Naive thymus-derived CD4-positive, alpha-beta T cell (primary cell): ENCODE data around the gene NOSIP. TPM values are rescaled to one million over a fixed set of nuclear protein-coding genes. Genes with fewer than 3 reads are reported as not detected.

Source experiments
- ATAC-seq: fragments of 150-1000 bp; cut with Tn5 transposase; 2 replicates; pipeline ENCODE4 v1.10.0; 2021; ENCODE audit warnings: mild to moderate bottlenecking, moderate library complexity
- CTCF ChIA-PET: fragments of 350-600 bp; sonication (Branson Sonifier 250); formaldehyde crosslinking; loops from one replicate; lab custom pipeline; 2021; ENCODE audit warnings: antibody characterized with exemption; lab: Charles Lee
- POLR2A ChIA-PET: fragments of 350-600 bp; sonication (Branson Sonifier 250); formaldehyde crosslinking; loops from one replicate; lab custom pipeline; 2021; ENCODE audit warnings: antibody characterized with exemption, inconsistent platforms; lab: Charles Lee
- DNase-seq, 9 donors: peaks; one replicate each; pipeline versions ENCODE4 v3.0.0 to v3.0.0-alpha.2; 2020 to 2022; ENCODE audit warnings: mixed read lengths in 1 of 9
- H3K27ac ChIP-seq: one replicate; pipeline ENCODE4 v1.7.0; 2013; ENCODE audit warnings: mild to moderate bottlenecking, low read depth, low read length, moderate library complexity
- H3K27me3 ChIP-seq, 2 donors: one replicate each; pipeline ENCODE4 v1.7.0; 2013; ENCODE audit warnings: low read length in 2 of 2, mild to moderate bottlenecking in 2 of 2, moderate library complexity in 2 of 2; ENCODE audit not compliant: control insufficient read depth in 2 of 2, insufficient read depth in 2 of 2
- H3K36me3 ChIP-seq, 3 experiments: 1 replicate in 2 of 3; 2 replicates in 1 of 3; pipeline ENCODE4 v1.7.0; 2013; ENCODE audit warnings: low read length in 3 of 3, mild to moderate bottlenecking in 3 of 3, moderate library complexity in 1 of 3; ENCODE audit not compliant: insufficient read depth in 3 of 3, control insufficient read depth in 2 of 3
- H3K4me1 ChIP-seq, 2 donors: one replicate each; pipeline ENCODE4 v1.7.0; 2013; ENCODE audit warnings: low read length in 2 of 2, mild to moderate bottlenecking in 2 of 2, moderate library complexity in 1 of 2; ENCODE audit not compliant: control insufficient read depth in 2 of 2, insufficient read depth in 2 of 2
- H3K4me3 ChIP-seq: 2 replicates; pipeline ENCODE4 v1.7.0; 2013; ENCODE audit warnings: mild to moderate bottlenecking, low read length
- H3K9me3 ChIP-seq, 3 experiments: 1 replicate in 2 of 3; 2 replicates in 1 of 3; pipeline ENCODE4 v1.7.0; 2013; ENCODE audit warnings: low read length in 3 of 3; ENCODE audit not compliant: control insufficient read depth in 2 of 3
- H3K27ac Mint-ChIP-seq, 9 donors: one replicate each; pipeline ENCODE4 v1.8.0; 2020 to 2022; ENCODE audit warnings: mixed read lengths in 9 of 9, mild to moderate bottlenecking in 8 of 9, moderate library complexity in 5 of 9, inconsistent platforms in 2 of 9
- H3K27me3 Mint-ChIP-seq, 5 donors: one replicate each; pipeline ENCODE4 v1.8.0; 2021 to 2022; ENCODE audit warnings: mixed read lengths in 5 of 5, mild to moderate bottlenecking in 1 of 5
- H3K36me3 Mint-ChIP-seq, 5 donors: one replicate each; pipeline ENCODE4 v1.8.0; 2020 to 2022; ENCODE audit warnings: mixed read lengths in 5 of 5, mild to moderate bottlenecking in 3 of 5, inconsistent platforms in 1 of 5
- H3K4me1 Mint-ChIP-seq, 7 donors: one replicate each; pipeline ENCODE4 v1.8.0; 2020 to 2022; ENCODE audit warnings: mixed read lengths in 7 of 7, mild to moderate bottlenecking in 3 of 7, inconsistent platforms in 1 of 7
- H3K4me3 Mint-ChIP-seq, 10 donors: one replicate each; pipeline ENCODE4 v1.8.0; 2020 to 2022; ENCODE audit warnings: mild to moderate bottlenecking in 10 of 10, mixed read lengths in 10 of 10, moderate library complexity in 6 of 10, inconsistent platforms in 2 of 10
- H3K9me3 Mint-ChIP-seq, 11 donors: one replicate each; pipeline ENCODE4 v1.8.0; 2020 to 2022; ENCODE audit warnings: mixed read lengths in 11 of 11, mild to moderate bottlenecking in 4 of 11, inconsistent platforms in 1 of 11, moderate library complexity in 1 of 11
- intact Hi-C, 2 donors: fragments of 100-400 bp; cut with micrococcal nuclease; formaldehyde crosslinking; loops; one replicate each; pipeline ENCODE4 v1.15.1; 2023
- polyA plus RNA-seq, 2 donors: library from polyadenylated mRNA; unstranded; fragments of 300-500 nt; fragmentation: Illumina TruSeq; gene quantifications; one replicate each; pipeline ENCODE4 v1.2.3, GENCODE V29; 2021
- total RNA-seq, 6 experiments: library from RNA in 5 of 6; stranded (reverse) in 5 of 6; gene quantifications; 1 replicate in 5 of 6; 2 replicates in 1 of 6; pipeline ENCODE4 v1.2.3 and lab custom pipeline; 2021 to 2026

The NOSIP gene
- total and polyA plus RNA-seq, 7 experiments from 2014 or later = 222 to 1,232 (median 246) TPM

- intact Hi-C loops = loop anchor here in 1 of 2 donors (10.0 kb wide), 1 partner anchor 450 kb away; the partner anchor contains the start of genes C19orf73, LIN7B and PPFIA3
- POLR2A ChIA-PET = interaction anchor here (0.5 to 21.0 kb wide), 7 partner anchors 13 to 112 kb away, joined by 3 to 687 read pairs (median 9); partner anchors contain the start of genes ALDH16A1, FLT3LG, NOSIP and PIH1D1
- peaks cover 0 to 2% (median 0%) of the 10 kb centered on the region in 5 donors for H3K27me3 Mint-ChIP-seq
Observed at GRCh38 chr19:49564616-49565045, 15.7 kb downstream of the NOSIP start.

GRCh38 chr19:49560358-49560900, 19.9 kb downstream of the NOSIP start:
- peak overlapping the region; percentile 88 for H3K27ac ChIP-seq
- H3K9me3 ChIP-seq = no peaks in the 10 kb centered on the region
- Mint-ChIP-seq H3K27me3 (no peaks in the 10 kb centered on the region), H3K27ac (peak overlapping the region; percentile 91 to 99 (median 98)), H3K4me1 (peaks cover 45 to 76% (median 71%) of the 10 kb centered on the region in 7 donors), H3K4me3 (peak overlapping the region; percentile 90 to 99 (median 94)), H3K9me3 (peaks cover 0 to 2% (median 0%) of the 10 kb centered on the region in 11 donors), H3K36me3 (peaks cover 5 to 59% (median 30%) of the 10 kb centered on the region in 5 donors)
- no peaks in the 10 kb centered on the region for H3K27me3 ChIP-seq
- ChIA-PET POLR2A (interaction anchor here (0.7 to 21.0 kb wide), 10 partner anchors 6 to 116 kb away, joined by 3 to 687 read pairs (median 4); partner anchors contain the start of genes FCGRT, PIH1D1 and RCN3), CTCF (interaction anchor here (1.1 to 11.3 kb wide), 7 partner anchors 10 to 87 kb away, joined by 3 to 151 read pairs (median 5); partner anchors contain the start of gene FLT3LG)
- peak in 6 of 9 donors; percentile 48 to 57 (median 51) for DNase-seq
- intact Hi-C loops = loop anchor here (1.0 to 10.0 kb wide), 2 partner anchors 8 to 446 kb away; partner anchors contain the start of genes C19orf73 (in 1 of the 2), LIN7B (in 1 of the 2) and PPFIA3 (in 1 of the 2)
- no peak for ATAC-seq
- peaks cover 63 to 73% of the 10 kb centered on the region in 2 donors for H3K4me1 ChIP-seq
- peaks cover 7 to 44% (median 8%) of the 10 kb centered on the region in 3 experiments for H3K36me3 ChIP-seq
- H3K4me3 ChIP-seq = peak overlapping the region; percentile 88

More at GRCh38 chr19:49564616-49565045, 15.7 kb downstream of the NOSIP start:
- H3K36me3 ChIP-seq = peaks cover 0 to 10% (median 0%) of the 10 kb centered on the region in 3 experiments
- Mint-ChIP-seq H3K27ac (peak overlapping the region; percentile 91 to 99 (median 96)), H3K4me3 (peak overlapping the region; percentile 11 to 90 (median 73)), H3K4me1 (peaks cover 59 to 90% (median 84%) of the 10 kb centered on the region in 7 donors), H3K9me3 (no peaks in the 10 kb centered on the region), H3K36me3 (peaks cover 0 to 33% (median 11%) of the 10 kb centered on the region in 5 donors)
- DNase-seq (peak in 4 of 9 donors; percentile 41 to 84 (median 60)), ATAC-seq (peak; percentile 31)
- H3K4me1 ChIP-seq = peaks cover 74 to 79% of the 10 kb centered on the region in 2 donors
- H3K27me3 ChIP-seq = no peaks in the 10 kb centered on the region
- peak overlapping the region; percentile 88 for H3K27ac ChIP-seq
- H3K9me3 ChIP-seq = no peaks in the 10 kb centered on the region
- CTCF ChIA-PET = interaction anchor here (0.6 to 11.3 kb wide), 5 partner anchors 8 to 126 kb away, joined by 3 to 151 read pairs (median 4); no protein-coding TSS in a partner anchor
- peak overlapping the region; percentile 31 for H3K4me3 ChIP-seq

GRCh38 chr19:49559928-49560327, 20.4 kb downstream of the NOSIP start:
- no peaks in the 10 kb centered on the region for H3K9me3 ChIP-seq
- no peak for ATAC-seq
- peak overlapping the region; percentile 91 to 99 (median 98) for H3K27ac Mint-ChIP-seq
- DNase-seq = peak in 3 of 9 donors; percentile 15 to 35 (median 25)
- peak overlapping the region; percentile 88 for H3K27ac ChIP-seq
- no peaks in the 10 kb centered on the region for H3K27me3 ChIP-seq
- peak overlapping the region; percentile 90 to 99 (median 94) for H3K4me3 Mint-ChIP-seq
- peaks cover 0 to 2% (median 0%) of the 10 kb centered on the region in 11 donors for H3K9me3 Mint-ChIP-seq
- peaks cover 46 to 76% (median 71%) of the 10 kb centered on the region in 7 donors for H3K4me1 Mint-ChIP-seq
- intact Hi-C loops = loop anchor here (1.0 to 10.0 kb wide), 2 partner anchors 8 to 445 kb away; partner anchors contain the start of genes C19orf73 (in 1 of the 2), LIN7B (in 1 of the 2) and PPFIA3 (in 1 of the 2)
- ChIA-PET POLR2A (interaction anchor here (0.9 to 21.0 kb wide), 9 partner anchors 6 to 116 kb away, joined by 3 to 687 read pairs (median 5); partner anchors contain the start of genes PIH1D1 and RCN3), CTCF (interaction anchor here (1.2 to 11.3 kb wide), 4 partner anchors 10 to 54 kb away, joined by 3 to 151 read pairs (median 62); no protein-coding TSS in a partner anchor)
- H3K27me3 Mint-ChIP-seq = no peaks in the 10 kb centered on the region
- peaks cover 63 to 74% of the 10 kb centered on the region in 2 donors for H3K4me1 ChIP-seq
- peaks cover 8 to 49% (median 11%) of the 10 kb centered on the region in 3 experiments for H3K36me3 ChIP-seq
- H3K36me3 Mint-ChIP-seq = peaks cover 6 to 60% (median 31%) of the 10 kb centered on the region in 5 donors
- H3K4me3 ChIP-seq = peak overlapping the region; percentile 88

GRCh38 chr19:49559443-49559842, 20.9 kb downstream of the NOSIP start:
- peak overlapping the region; percentile 88 for H3K27ac ChIP-seq
- Mint-ChIP-seq H3K9me3 (peaks cover 0 to 2% (median 0%) of the 10 kb centered on the region in 11 donors), H3K4me1 (peaks cover 46 to 76% (median 71%) of the 10 kb centered on the region in 7 donors), H3K27me3 (no peaks in the 10 kb centered on the region), H3K27ac (peak overlapping the region; percentile 91 to 99 (median 98)), H3K36me3 (peaks cover 10 to 60% (median 36%) of the 10 kb centered on the region in 5 donors), H3K4me3 (peak overlapping the region; percentile 90 to 99 (median 94))
- intact Hi-C loops = no loop called here
- no peaks in the 10 kb centered on the region for H3K27me3 ChIP-seq
- ATAC-seq = no peak
- ChIA-PET CTCF (interaction anchor here (1.1 to 11.3 kb wide), 5 partner anchors 9 to 60 kb away, joined by 3 to 151 read pairs (median 29); no protein-coding TSS in a partner anchor), POLR2A (interaction anchor here (1.1 to 21.0 kb wide), 10 partner anchors 7 to 117 kb away, joined by 3 to 687 read pairs (median 5); partner anchors contain the start of genes PIH1D1 and RRAS)
- H3K4me3 ChIP-seq = peak overlapping the region; percentile 88
- peaks cover 8 to 49% (median 14%) of the 10 kb centered on the region in 3 experiments for H3K36me3 ChIP-seq
- no peaks in the 10 kb centered on the region for H3K9me3 ChIP-seq
- peaks cover 63 to 74% of the 10 kb centered on the region in 2 donors for H3K4me1 ChIP-seq
- no peak for DNase-seq

GRCh38 chr19:49558591-49558990, 21.8 kb downstream of the NOSIP start:
- peak overlapping the region; percentile 88 for H3K4me3 ChIP-seq
- peaks cover 63 to 73% of the 10 kb centered on the region in 2 donors for H3K4me1 ChIP-seq
- Mint-ChIP-seq H3K4me1 (peaks cover 48 to 78% (median 71%) of the 10 kb centered on the region in 7 donors), H3K36me3 (peaks cover 10 to 61% (median 39%) of the 10 kb centered on the region in 5 donors), H3K27ac (peak overlapping the region; percentile 91 to 99 (median 98)), H3K9me3 (peaks cover 0 to 2% (median 0%) of the 10 kb centered on the region in 11 donors), H3K4me3 (peak overlapping the region; percentile 90 to 99 (median 94)), H3K27me3 (no peaks in the 10 kb centered on the region)
- peaks cover 8 to 49% (median 14%) of the 10 kb centered on the region in 3 experiments for H3K36me3 ChIP-seq
- ATAC-seq (no peak), DNase-seq (peak in 7 of 9 donors; percentile 49 to 70 (median 64))
- ChIA-PET POLR2A (interaction anchor here (1.1 to 21.0 kb wide), 10 partner anchors 6 to 117 kb away, joined by 3 to 687 read pairs (median 5); partner anchors contain the start of gene RRAS), CTCF (interaction anchor here (0.6 to 11.3 kb wide), 7 partner anchors 8 to 59 kb away, joined by 3 to 151 read pairs (median 5); no protein-coding TSS in a partner anchor)
- H3K27me3 ChIP-seq = no peaks in the 10 kb centered on the region
- peak overlapping the region; percentile 88 for H3K27ac ChIP-seq
- no peaks in the 10 kb centered on the region for H3K9me3 ChIP-seq
- intact Hi-C loops = no loop called here
